AG04450 (cell line): ENCODE data around the gene DOK5. TPM values are rescaled to one million over a fixed set of nuclear protein-coding genes. Genes with fewer than 3 reads are reported as not detected.

Experiments used
- CTCF ChIA-PET: fragments of 300-600, 350-600 bp; formaldehyde crosslinking; extraction: SDS; loops from one replicate; lab custom pipeline; 2022; ENCODE audit warnings: antibody characterized with exemption, inconsistent platforms; lab: Charles Lee
- POLR2A ChIA-PET: fragments of 350-600 bp; formaldehyde crosslinking; extraction: SDS; loops from one replicate; lab custom pipeline; 2021; ENCODE audit warnings: antibody characterized with exemption, inconsistent platforms; lab: Yijun Ruan, JAX
- DNase-seq: peaks from one replicate; pipeline ENCODE4 v3.0.0-alpha.2; 2011; ENCODE audit warnings: low read depth, low spot score
- H3K27ac ChIP-seq: one replicate; pipeline ENCODE4 v1.5.1; 2012; ENCODE audit warnings: low read depth, low read length, control low read depth
- H3K27me3 ChIP-seq: one replicate; pipeline ENCODE4 v1.6.0; 2012; ENCODE audit warnings: low read length; ENCODE audit not compliant: control insufficient read depth, insufficient read depth
- H3K4me3 ChIP-seq: 2 replicates; pipeline ENCODE4 v1.5.1; 2011; ENCODE audit warnings: mild to moderate bottlenecking, low read depth, low read length, control low read depth
- H3K9me3 ChIP-seq: 2 replicates; pipeline ENCODE4 v1.5.1; 2012; ENCODE audit warnings: low read length; ENCODE audit not compliant: control insufficient read depth, insufficient read depth
- polyA plus RNA-seq: library from polyadenylated mRNA; depleted of rRNA; stranded (reverse); fragments of >200 nt; gene quantifications from 2 replicates; pipeline ENCODE4 v1.2.3, GENCODE V29; 2011
- TF ChIP-seq, protein P1 (sequence below): IDR thresholded peaks from 2 replicates; pipeline ENCODE4 v1.5.1; 2011; ENCODE audit warnings: low read depth, low read length, control low read depth, inconsistent platforms

The DOK5 gene
- polyA plus RNA-seq, 1 experiment: 1.9 TPM

DNA sequence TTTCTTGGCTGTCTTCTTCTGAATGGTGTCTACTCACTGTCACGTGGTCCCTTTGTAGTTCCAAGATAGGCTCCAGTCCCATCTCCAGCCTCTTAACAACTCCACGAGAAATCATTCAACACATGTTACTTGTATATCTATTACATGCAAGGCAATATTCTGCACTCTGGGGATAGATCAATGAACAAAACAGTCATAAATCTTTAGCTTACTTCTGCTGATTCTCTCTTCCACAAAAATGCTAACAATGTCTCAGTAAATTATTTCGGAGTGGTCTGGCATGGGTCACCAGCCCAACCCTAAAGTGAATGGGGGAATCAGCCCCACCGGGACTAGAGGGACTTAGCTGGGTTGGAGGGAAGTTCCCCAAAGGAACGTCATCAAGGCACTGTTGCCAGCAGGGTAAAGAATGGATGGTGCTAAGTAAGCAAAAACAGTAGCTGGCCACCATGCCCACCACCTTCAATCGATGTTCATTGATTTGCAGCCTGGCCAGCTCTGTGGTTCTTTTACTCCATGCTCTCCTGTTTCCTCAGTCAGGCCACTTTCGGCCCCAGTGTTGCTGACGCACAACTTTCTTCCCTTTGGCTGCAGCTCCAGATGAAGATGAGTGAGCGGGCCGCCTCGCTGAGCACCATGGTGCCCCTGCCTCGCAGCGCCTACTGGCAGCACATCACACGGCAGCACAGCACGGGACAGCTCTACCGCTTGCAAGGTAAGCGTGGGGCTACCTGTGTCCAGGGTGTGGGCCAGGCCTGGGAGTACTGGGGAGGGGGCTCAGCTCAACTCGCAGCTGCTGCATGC lies 167.7 kb downstream of the DOK5 start:
- H3K27me3 ChIP-seq: no peaks in the 10 kb centered on the region
- ChIA-PET POLR2A (no interaction called here), CTCF (interaction anchor here (3.4 kb wide), 1 partner anchor 424 kb away, joined by 41 read pairs; no protein-coding TSS in a partner anchor)
- H3K9me3 ChIP-seq: no peaks in the 10 kb centered on the region
- TF ChIP-seq, protein P1, sequence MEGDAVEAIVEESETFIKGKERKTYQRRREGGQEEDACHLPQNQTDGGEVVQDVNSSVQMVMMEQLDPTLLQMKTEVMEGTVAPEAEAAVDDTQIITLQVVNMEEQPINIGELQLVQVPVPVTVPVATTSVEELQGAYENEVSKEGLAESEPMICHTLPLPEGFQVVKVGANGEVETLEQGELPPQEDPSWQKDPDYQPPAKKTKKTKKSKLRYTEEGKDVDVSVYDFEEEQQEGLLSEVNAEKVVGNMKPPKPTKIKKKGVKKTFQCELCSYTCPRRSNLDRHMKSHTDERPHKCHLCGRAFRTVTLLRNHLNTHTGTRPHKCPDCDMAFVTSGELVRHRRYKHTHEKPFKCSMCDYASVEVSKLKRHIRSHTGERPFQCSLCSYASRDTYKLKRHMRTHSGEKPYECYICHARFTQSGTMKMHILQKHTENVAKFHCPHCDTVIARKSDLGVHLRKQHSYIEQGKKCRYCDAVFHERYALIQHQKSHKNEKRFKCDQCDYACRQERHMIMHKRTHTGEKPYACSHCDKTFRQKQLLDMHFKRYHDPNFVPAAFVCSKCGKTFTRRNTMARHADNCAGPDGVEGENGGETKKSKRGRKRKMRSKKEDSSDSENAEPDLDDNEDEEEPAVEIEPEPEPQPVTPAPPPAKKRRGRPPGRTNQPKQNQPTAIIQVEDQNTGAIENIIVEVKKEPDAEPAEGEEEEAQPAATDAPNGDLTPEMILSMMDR: no peak
- H3K27ac ChIP-seq: no peak overlapping the region
- no peak overlapping the region for H3K4me3 ChIP-seq
- DNase-seq: no peak

DNA sequence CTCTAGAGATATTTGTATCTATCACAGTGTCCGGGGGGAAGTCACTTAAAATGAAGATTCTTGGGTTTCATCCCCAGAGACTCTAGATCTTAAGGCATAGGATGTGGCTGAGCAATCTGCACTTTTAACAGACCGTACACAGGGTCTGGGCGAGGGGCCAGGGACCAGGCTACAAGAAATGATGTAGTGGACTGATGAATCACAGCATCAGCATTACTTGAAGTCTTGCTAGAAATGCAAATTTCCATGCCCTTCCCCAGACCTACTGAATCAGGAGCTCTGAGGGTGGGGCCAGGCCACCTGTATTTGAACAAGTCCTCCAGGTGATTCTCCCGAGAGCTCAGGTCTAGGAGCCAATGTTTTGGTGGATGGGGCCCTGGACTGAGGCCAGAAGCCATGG lies 168.4 kb downstream of the DOK5 start:
- no peak overlapping the region for H3K27ac ChIP-seq
- CTCF ChIA-PET: interaction anchor here (3.4 kb wide), 1 partner anchor 425 kb away, joined by 41 read pairs; no protein-coding TSS in a partner anchor

DNA sequence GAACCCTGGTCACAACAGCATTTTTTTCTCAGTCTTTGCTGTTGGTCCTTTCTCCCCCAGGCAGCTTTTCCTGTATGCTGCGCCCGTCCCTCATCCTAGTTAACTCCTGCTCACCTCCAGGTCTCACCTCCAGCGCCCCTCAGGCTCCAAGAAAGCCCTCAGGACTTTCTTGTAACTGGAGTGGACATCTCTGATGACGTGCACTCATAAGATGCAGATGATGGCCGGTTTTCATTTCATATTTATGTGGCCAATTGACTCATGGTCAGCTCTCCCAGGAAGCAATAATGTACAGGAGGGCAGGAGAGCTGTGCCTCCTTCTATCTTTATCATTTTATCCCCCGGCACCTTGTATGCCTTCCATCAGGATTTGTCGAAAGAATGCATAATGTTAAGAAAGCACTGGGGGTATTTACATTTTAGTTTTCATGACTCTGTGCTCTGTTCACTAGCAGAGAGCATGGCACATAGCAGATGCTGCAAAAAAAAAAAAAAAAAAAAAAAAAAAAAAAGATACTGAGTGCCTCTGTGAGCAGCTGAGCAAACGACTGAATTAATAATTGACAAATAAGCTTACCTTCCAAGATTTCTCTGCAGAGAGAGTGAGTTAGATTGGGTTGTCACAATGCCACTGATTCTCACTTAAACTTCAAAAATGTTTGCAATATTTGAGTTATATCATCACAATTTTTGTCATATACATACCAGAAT lies 170.2 kb downstream of the DOK5 start:
- Histone ChIP-seq H3K4me3 (no peak overlapping the region), H3K27me3 (no peaks in the 10 kb centered on the region), H3K9me3 (no peaks in the 10 kb centered on the region), H3K27ac (no peak overlapping the region)
- ChIA-PET POLR2A (no interaction called here), CTCF (interaction anchor here (0.6 to 3.4 kb wide), 9 partner anchors 112 to 548 kb away, joined by 3 to 41 read pairs (median 8); partner anchors contain the start of gene PFDN4)
- no peak for DNase-seq
- TF ChIP-seq, protein P1: no peak

More for the DNA sequence above, 168.4 kb downstream of the DOK5 start:
- POLR2A ChIA-PET: no interaction called here
- Histone ChIP-seq H3K9me3 (no peaks in the 10 kb centered on the region), H3K4me3 (no peak overlapping the region), H3K27me3 (no peaks in the 10 kb centered on the region)
- TF ChIP-seq, protein P1: no peak
- DNase-seq: peak; percentile 10

DNA sequence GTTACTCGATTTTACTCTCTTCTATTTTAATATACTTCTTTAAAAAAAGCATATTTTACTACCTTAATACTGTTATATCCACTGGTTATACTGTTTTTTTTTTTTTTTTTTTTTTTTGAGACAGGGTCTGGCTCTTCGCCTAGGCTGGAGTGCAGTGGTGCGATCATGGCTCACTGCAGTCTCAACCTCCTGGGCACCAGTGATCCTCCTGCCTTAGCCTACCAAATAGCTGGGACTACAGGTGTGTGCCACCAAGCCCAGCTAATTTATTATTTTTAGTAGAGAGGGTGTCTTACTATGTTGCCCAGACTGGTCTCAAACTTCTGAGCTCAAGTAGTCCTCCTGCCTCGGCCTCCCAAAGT lies 170.7 kb downstream of the DOK5 start:
- Histone ChIP-seq H3K9me3 (no peaks in the 10 kb centered on the region), H3K27ac (no peak overlapping the region), H3K27me3 (no peaks in the 10 kb centered on the region), H3K4me3 (no peak overlapping the region)
- DNase-seq: no peak
- ChIA-PET POLR2A (no interaction called here), CTCF (interaction anchor here (0.6 to 3.4 kb wide), 9 partner anchors 112 to 549 kb away, joined by 3 to 41 read pairs (median 8); partner anchors contain the start of gene PFDN4)
- TF ChIP-seq, protein P1: no peak
